Inferior parietal cortex (tissue), 1 donor: ENCODE measurements around the gene SLC34A1.
"Not testable (repeated sequence)": the region's sequence is repeated elsewhere in the genome, so short reads cannot be mapped to it uniquely, and the experiment has no call there.

Experiments
- DNase-seq: peaks from one replicate; pipeline ENCODE4 v3.0.0-alpha.2; 2016; ENCODE audit errors: extremely low spot score

SLC34A1 gene

DNA sequence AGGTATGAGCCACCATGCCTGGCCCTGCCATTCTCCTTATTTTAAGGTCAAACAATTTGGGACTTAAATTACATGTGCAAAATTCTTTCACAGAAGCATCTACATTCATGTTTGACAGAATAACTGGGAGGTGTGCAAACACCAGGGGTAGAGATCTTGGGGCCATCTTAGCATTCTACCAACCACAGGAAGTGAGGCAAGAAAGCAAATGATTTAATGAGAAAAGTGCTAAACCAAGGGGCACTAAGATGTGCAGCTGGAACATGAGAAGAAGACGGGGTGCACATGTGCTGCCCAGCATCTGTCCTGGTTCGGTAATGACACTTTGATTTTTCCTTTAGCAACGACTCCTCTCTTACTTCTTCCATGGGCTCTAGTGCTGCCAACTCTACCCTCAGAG, 26.3 kb downstream of the SLC34A1 start:
- no peak for DNase-seq

DNA sequence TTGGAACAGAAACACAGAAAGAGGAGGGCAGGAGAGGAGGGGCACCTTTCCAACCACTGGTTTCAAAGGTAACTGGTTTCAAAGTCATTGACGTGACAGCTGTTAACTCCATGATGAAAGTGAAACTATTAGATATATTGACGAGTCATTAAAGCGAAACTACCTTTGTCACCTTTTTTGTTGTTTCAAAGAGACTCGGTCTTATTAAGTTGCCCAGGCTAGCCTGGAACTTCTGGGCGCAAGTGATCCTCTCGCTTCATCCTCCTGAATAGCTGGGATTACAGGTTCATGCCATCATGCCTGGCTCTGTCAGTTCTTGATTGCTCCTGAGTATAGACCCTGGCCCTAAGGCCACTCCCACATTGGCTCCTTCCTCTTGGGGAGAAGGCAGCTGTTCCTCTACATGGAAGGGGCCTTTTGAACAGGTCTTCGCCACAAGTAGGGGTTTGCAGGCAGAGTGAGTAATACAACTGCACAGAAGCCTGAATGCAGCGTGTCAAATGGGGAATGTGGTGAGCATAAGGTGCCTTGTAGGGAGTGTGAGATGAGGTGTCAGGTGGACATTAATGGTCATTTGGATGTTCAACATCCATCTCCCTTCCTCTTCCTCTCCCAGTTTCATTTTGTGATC, 28.5 kb downstream of the SLC34A1 start:
- DNase-seq = no peak

DNA sequence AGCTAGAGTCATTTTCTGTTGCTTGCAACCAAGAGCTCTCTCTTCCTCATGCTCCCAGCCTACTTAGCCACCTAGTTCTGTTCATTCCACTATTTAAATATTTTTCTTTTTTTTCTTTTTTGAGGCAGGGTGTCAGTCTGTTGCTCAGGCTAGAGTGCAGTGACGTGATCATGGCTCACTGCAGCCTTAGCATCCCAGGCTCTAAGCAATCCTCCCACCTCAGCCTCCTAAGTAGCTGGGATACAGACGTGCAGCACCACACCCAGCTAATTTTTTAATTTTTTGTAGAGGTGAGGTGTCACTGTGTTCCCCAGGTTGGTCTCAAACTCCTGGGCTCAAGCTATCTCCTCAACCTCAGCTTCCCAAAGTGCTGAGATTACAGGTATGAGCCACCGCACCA, 30.2 kb downstream of the SLC34A1 start:
- DNase-seq = no peak

DNA sequence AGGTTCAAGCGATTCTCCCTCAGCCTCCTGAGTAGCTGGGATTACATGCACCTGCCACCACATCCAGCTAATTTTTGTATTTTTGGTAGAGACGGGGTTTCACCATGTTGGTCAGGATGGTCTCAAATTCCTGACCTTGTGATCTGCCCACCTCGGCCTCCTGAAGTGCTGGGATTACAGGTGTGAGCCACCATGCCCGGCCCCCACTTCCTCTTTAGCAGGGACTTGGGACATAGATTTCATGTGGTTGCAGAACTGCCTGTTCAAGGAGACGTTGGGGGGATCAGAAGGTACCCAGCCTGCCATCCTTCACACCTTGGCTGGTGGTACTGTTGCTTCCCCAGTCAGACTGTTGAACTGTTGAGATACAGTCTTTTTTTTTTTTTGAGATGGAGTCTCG, 32.8 kb downstream of the SLC34A1 start:
- DNase-seq = not testable (repeated sequence)

DNA sequence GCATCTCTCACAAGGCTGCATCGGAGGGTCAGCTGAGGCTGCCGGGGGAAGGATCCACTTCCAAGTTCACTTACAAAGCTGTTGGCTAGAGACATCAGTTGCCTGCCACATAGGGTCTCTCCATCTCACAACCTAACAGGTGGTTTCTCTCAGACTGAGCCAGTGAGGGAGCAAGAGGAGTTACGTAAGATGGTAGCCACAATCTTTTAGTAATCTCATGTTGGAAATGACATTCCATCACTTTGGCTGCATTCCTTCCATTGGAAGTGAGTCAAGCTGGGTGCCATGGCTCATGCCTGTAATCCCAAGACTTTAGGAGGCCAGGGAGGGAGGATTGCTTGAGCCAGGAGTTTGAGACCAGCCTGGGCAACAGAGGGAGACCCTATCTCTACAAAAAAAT, 34.8 kb downstream of the SLC34A1 start:
- no peak for DNase-seq

DNA sequence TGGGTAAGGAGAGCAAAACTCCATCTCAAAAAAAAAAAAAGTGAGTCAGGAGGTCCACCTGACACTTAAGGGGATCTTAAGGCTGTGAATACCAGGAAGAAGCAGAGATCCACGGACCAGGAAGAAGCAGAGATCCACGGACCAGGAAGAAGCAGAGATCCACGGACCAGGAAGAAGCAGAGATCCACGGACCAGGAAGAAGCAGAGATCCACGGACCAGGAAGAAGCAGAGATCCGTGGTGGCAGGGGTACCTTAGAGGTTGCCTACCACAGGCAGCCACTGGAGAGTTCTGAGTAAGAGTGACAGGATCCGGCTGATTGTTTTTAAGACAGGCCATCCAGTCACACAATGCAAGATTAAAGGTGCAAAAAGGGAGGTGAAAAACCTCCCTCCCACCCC, 36.2 kb downstream of the SLC34A1 start:
- DNase-seq = not testable (repeated sequence)

DNA sequence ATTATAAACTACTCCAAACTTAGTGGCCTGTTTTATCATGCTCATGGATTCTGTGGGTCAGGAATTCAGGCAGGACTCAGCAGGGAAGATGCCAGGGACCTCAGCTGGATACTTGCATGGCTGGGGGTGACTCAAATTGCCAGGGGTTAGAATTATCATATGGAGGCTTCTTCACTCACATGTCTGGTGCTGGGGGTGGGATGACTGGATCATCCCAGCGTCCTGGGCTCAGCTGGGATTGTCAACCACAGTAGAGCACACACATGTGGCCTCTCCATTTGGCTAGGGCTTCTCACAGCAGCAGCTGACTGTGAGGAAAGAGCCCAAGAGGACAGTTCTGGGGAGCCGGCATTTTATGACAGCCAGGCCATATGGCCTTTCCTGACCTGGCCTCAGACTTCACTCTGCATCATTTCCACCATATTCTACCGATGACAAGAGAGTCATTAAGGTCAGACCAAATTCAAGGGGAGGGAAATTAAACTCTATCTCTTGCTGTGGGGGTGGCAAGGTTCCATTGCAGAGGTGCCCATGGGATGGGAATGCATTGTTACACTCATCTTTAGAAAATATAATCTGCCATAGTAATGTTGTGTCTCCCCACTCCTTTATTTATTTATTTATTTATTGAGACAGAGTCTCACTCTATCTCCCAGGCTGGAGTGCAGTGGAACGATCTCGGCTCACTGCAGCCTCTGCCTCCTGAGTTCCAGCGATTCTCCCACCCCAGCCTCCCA, 37.0 kb downstream of the SLC34A1 start:
- DNase-seq = no peak

DNA sequence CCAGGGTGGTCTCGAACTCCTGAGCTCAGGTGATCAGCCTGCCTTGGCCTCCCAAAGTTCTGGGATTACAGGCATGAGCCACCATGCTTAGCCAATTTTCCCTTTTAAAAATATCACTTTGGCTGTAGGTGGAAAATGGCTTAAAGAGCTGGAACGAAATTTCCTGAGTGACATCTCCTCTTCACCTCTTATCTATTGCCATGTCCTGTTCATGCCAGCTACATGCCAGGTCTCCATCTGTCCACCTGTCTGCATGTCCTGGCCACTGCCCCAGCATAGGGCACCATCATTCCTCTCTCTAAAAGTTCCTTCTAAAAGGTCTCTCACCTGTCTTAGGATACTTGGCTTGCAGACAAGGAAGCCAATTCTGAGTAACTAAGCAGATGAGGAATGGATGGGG, 39.4 kb downstream of the SLC34A1 start:
- no peak for DNase-seq

DNA sequence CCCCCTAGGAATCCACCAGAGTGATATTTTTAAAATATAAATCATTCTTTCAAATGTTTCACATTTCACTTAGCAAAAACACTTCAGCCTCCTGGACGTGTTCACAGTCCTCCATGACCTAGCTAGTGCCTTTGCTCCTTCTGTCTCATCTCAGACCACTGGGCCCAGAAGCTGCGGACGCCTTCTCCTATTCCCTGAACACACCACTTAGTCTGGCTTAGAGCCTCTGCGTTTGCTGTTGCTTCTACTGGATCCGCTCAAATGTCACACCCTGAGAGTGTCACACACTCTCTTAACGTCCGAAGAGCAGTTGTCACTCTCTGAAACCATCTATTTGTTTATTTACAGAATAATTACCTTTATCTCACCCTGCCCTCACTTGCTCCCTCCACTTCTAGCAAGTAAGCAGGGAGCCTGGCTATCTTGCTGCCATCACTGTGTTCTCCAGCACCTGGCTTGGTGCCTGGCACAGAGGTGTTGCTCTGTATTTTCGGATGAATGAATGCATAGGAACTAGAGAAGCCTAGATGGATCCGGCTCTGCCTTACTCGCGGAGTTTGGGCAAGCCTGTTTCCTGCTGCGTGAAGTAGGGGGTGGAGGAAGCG, 41.1 kb downstream of the SLC34A1 start:
- no peak for DNase-seq

DNA sequence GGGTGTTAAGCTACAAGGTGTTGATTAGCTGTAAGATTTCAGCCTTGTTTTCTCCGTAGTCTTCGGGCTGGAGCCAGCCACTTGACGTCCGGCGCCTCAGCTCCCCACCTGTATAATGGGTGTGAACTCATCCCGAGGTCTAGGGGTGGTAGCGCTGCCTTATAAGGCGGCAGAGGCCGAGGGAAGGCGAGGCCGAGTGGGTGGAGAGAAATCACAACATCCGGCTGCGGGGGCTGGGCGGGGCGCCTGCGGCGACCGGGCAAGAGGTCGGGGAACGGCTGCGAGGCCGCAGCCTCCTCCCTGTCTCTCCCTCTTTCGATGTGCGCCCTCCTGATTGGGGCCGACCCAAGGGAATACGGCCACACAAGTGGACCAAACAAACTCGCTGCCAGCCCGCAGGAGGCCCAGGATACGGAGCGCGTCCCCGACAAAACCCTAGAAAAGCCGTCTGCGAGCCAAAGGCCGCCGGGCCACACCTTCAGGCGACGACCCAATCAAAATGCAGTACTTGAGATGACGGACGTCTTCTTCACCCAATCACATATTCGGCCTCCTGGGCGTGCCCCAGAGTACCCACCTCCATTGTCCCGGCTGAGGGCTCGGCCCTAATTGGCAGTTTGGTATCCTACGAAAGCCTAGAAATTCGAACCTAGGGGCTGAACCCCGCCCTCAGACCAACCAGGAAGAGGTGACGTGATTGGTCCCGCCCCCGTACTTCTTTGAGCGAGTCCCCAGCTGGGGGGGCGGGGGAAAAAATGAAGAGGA, 41.7 kb downstream of the SLC34A1 start:
- peak; percentile 100 for DNase-seq

DNA sequence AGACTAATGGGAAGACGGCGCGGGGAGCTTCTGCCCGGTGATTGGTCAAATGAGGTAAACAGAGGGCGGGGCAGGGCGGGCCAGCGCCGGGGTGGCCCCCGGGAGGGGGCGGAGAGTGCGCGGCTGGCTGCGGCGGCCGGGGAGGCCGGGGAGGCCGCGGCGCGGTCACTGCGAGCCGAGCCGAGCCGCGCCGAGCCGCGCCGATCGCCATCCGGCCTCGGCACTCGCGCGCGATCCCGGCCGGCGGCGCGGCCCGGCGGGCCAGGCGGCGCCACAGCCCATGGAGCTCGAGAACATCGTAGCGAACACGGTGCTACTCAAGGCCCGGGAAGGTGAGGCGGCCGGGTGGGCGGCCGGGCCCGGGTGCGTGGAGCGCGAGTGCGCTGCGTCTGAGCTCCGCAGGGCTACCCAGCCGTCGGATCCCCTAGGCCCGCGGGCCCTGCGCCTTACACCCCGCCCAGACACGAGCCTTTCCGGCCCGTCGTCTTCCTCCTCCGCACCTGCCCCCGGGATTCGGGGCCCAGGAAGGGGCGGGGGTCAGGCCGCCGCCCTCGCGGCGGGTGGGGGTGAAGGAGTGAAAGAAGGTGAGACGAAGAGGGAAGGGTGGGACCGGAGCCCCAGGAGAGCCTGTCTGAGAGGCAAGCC, 42.5 kb downstream of the SLC34A1 start, which contains the start of gene GRK6:
Gene GRK6 (plus strand): TSS at position 111 of the 645 bp plus-strand sequence. CDS start 170 bp downstream, at position 281.
- DNase-seq = peak; percentile 3

DNA sequence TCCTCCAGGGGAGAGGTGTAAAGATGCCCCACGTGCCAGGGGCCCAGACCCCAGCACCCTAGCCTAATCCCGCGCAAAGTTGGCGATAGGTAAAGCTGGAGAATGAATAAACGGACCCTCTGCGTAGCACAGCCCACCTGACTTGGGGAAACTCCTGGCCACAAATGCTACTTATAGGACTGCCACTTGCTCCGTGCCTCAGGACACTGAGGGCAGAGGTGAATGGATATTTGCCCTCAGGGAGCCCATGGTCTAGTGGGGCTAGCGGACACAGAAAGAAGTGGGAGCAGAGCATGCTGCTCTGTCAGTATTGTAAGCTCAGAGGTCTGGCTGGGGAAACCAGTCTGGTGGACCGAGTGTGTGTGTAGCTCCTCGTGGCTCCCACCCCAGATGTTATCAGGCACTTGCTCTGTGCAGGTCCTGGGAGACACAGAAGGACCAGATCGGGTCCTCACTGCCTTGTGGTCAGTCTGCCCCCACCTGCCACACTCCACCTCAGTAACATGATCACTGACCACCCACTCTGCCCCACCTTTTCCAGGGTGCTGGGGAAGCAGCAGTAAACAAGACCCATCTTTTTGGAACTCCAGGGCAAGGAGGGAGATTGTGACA, 43.1 kb downstream of the SLC34A1 start:
- DNase-seq = no peak

DNA sequence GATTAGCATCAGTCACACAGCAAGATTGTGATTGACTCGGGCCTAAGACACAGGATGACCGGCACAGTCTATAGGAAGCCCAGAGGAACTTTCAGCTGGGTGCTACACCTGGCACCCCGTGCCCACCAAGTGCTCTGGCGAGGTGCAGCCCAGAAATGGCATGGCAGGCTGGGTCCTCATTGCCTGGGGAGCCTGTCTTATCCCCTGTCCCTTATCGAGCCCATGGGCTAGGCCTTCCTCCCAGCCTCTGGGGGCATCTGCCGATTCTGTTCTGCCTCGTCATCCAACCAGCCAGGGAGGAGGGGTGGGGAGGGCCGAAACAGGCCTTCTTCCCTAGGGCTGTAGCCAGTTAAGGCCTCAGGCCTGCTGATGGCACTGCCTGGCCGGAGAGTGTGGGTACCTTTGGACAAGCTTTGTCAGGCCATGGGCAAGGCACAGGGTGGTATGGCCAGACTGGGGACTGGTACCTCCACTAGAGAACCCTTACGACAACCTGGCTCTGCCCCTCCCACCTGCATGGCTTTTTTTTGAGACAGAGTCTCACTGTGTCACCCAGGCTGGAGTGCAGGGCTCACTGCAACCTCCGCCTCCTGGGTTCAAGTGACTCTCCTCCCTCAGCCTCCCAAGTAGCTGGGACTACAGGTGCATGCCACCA, 43.8 kb downstream of the SLC34A1 start:
- no peak for DNase-seq

DNA sequence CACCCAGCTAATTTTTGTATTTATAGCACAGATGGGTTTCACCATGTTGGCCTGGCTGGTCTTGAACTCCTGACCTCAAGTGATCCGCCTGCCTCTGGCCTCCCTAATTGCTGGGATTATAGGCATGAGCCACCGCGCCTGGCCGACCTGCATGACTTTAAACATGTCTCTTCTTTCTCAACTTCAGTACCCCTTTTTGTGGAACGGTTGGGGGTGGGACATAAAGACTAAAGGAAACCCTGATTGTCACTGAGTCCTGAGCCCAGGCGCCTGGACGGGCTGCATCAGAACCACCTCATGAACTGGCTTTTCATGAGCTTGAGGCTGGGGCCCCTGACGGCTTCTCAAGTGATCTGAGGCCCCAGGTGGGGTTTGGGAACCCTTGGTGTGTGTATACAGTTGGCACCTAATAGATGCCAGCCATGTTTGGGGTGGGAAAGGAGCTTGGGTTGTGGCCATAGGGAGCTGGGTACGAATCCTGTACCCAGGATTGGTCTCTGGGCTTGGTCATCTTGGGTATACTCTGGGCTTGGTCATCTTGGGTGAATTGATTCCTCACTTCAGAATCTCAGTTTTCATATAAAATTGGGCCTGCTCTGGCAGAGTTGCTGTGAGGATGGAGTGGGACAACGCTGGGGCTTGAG, 44.5 kb downstream of the SLC34A1 start:
- no peak for DNase-seq

DNA sequence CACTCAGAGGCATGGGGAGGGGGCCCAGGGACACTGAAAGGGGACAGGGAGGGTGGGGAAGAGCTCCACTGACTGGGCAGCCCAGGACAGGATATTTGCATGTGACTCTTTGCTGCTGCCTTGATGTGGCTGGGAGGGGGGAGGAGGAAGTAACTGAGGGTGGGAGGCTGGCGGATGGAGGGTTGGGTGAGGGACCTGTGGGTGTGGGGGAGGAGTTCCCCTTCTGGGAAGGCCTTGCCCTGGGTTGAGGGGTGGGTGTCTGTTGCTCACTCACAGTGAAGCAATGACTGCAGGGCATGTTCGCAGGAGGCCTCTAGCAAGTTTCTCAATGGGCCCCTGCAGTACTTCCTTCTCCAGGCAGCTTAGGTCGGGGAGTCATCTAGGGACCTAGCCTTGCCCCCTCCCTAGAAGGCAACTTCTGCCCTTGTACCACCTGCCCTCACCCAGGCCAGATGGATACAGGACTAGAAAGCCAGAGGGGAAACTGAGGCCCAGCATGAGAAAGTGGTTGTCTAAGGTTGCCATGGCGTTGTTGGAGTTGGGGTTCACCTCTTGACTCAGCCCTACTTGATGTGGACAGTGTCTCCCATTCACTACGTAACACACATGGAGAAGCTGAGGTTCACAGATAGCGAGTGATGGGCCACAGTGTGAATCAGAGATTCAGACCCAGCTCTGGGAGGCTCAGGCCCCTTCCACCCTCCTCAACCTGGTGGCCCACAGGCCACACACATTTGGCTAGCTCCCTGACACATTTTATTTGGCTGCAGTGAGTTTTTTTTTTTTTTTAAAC, 45.2 kb downstream of the SLC34A1 start:
- DNase-seq = no peak

DNA sequence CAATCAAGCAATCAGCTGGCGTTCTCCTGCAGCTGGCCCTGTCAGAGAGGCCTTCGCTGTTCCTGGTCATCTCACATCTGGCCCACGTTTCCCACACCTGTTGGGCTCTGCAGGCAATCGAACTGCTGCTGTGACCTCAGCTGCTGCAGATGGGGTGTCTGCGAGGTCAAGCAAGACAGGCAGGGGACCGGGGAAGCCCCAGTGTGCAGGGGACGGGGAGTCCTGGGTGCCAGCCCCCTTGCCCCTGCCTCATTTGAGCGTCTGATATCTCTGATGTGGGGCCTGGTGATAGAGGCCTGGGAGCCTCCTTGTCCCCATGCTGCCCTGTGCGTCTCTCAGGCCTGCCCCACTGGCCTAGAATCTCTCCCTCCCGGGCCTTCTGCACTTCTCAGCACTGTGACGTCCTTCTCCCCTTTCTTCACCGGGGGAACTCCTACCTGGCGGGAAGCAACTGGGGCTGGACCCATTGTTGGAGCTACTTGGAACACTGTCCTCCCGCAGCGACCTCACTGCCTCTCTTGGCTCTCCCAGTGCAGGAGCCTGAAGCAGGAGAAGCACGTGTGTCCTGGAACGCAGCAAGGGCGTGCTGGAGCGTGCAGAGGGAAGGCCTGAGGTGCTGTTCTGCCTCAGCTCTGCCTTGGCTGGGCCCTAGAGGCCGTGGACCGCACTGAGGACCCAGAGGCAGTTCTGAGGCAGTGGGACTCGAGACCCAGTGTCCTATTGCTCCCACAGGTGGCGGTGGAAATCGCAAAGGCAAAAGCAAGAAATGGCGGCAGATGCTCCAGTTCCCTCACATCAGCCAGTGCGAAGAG, 46.1 kb downstream of the SLC34A1 start:
- no peak for DNase-seq

DNA sequence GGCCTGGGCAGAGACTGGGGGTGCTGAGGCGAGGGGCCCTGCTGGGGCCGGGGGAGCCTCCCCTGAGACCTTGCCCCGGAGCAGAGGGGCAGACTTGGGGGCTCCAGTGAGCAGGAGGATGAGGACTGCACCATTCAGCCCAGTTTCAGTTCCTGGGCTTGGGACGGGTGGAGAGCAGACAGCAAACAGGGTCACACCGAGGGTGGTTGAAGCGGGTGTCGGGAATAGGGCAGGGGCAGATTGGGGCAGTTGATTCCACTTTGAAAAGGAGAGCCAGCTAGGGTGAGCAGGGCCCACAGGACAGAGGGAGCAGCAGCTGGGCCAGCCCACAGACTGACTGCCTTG, 46.7 kb downstream of the SLC34A1 start:
- DNase-seq = no peak

DNA sequence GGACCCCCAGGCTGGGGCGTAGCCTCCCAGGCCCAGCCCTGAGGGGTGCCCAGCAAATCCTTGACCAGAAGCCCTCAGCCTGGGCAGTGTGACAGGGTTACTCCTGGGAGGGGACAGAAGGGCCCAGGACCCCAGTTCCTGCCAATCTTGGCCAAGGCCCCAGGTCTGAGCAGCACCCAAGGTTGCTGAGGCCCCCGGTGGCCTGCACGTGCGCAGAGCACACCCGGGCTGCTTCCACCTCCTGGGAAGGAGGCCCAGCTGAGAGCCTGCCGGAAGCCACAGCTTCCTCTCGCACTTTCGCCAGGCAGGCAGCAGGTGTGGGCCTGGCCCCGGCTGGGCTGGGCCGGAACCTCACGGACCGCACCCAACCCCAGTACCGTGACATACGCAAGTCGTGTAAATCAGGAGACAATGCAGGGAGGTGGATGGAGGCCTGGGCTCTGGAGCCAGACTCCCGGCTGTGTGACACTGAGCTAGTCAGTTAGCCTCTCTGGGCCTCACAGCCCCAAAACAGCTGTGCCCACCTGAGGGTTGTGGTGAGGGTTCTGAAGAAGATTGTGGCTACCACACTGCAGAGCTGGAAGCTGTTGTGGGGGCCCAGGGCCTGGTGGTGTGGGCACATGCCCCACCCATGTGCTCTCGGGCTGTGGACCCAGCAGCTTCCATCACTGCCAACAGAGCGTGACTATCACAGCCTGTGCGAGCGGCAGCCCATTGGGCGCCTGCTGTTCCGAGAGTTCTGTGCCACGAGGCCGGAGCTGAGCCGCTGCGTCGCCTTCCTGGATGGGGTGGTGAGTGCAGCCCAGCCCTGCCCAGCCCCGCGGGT, 47.3 kb downstream of the SLC34A1 start:
- DNase-seq = no peak
